ENCODE measurements around the gene OGFOD3. TPM values are rescaled to one million over a fixed set of nuclear protein-coding genes. Genes with fewer than 3 reads are reported as not detected.
A peak's percentile ranks its signal among the peaks of the same experiment; 100 is the strongest.

OGFOD3 gene
- polyA plus RNA-seq, 3 donors from 2014 or later: 29.3 to 43.5 (median 39.8) TPM

DNA sequence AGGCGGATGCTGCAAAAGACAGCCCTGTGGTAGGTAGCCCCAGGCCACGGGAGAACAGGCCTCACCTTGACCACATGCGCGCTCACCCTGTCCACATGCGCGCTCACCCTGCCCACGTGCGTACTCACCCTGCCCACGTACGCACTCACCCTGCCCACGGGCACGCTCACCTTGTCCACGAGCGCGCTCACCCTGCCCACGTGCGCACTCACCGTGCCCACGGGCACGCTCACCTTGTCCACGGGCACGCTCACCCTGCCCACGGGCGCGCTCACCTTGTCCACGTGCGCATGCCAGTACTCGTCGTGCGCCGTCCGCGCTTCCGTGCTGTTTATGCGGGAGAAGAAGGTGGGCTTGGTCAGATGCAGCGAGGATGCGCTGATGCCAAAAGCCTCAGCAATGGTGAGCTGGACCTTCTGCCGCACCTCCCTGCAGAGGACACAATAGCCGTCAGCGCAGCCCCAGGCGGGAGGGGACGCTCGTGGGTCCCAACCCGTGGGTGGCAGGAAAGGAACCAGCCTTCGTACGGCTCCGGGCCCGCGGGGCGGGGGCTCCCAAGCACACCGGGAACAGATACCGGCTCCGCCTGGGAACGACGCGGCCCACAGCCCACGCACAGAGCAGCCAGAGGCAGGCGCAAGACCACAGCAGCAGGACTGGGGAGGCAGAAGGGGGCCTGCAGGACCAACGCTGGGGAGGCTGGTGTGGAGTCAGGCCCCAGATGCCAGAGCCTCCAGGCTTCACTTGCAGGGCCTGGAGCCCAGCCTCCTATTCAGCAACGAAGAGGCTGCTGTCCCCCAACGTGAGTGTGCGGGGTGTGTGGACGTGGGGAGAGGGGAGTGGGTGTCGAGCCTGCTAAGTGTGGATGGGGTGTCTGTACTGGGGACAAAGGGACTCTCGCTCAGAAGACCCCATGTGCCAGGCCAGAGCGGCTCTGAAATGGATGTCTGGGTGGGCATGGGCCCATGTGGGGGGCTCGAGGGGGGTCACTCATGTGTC is 14.4 kb downstream of the OGFOD3 start:
- Mint-ChIP-seq H3K27ac (peak overlapping the region in 2 of 6 donors; percentile 68 to 70), H3K36me3 (peaks cover 3 to 23% (median 13%) of the 10 kb centered on the region in 3 donors), H3K27me3 (ENCODE audit: low read depth in 3 of 3) (peaks cover 0 to 14% (median 6%) of the 10 kb centered on the region in 3 donors), H3K4me3 (no peak overlapping the region), H3K9me3 (no peaks in the 10 kb centered on the region), H3K4me1 (peaks cover 18 to 20% of the 10 kb centered on the region in 2 donors)
- DNase-seq: peak in 1 of 3 donors; percentile 23

GRCh38 chr17:82402865-82403264 is 15.5 kb downstream of the OGFOD3 start:
- Mint-ChIP-seq H3K4me1 (peaks cover 18 to 20% of the 10 kb centered on the region in 2 donors), H3K4me3 (no peak overlapping the region), H3K9me3 (no peaks in the 10 kb centered on the region), H3K27me3 (ENCODE audit: low read depth in 3 of 3) (peaks cover 0 to 14% (median 5%) of the 10 kb centered on the region in 3 donors), H3K27ac (peak overlapping the region in 2 of 6 donors; percentile 12 to 36), H3K36me3 (peaks cover 3 to 16% (median 8%) of the 10 kb centered on the region in 3 donors)
- DNase-seq: no peak

GRCh38 chr17:82400830-82401229 is 17.6 kb downstream of the OGFOD3 start:
- Mint-ChIP-seq H3K27me3 (ENCODE audit: low read depth in 3 of 3) (peaks cover 0 to 14% (median 5%) of the 10 kb centered on the region in 3 donors), H3K4me3 (peak overlapping the region; percentile 80 to 97 (median 93)), H3K4me1 (peaks cover 17 to 18% of the 10 kb centered on the region in 2 donors), H3K27ac (peak overlapping the region; percentile 72 to 94 (median 88)), H3K36me3 (peaks cover 7 to 12% (median 9%) of the 10 kb centered on the region in 3 donors), H3K9me3 (no peaks in the 10 kb centered on the region)
- DNase-seq: peak; percentile 65 to 68 (median 66)

DNA sequence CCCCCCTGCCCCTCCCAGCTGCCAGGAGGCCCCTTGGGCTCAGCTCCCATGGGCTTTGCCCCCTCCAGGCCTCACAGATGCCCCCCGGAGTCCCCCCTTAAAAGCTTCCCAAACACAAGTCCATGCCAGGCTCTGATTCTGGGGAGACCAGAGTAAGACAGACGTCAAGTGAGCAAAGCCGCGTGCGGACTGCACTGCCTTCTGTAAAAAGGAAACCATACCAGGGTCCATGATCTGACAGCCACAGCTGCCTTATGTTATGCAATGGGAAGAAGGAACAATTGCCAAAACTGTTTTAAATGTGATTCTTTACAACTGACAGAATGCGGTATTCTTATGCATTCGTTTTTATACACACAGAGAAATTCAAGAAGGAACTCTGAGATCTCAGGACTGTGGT is 18.2 kb downstream of the OGFOD3 start:
- Mint-ChIP-seq H3K27ac (peak overlapping the region in 2 of 6 donors; percentile 35 to 88), H3K4me1 (peaks cover 17 to 18% of the 10 kb centered on the region in 2 donors), H3K9me3 (no peaks in the 10 kb centered on the region), H3K27me3 (ENCODE audit: low read depth in 3 of 3) (peaks cover 0 to 14% (median 5%) of the 10 kb centered on the region in 3 donors), H3K4me3 (peak overlapping the region in 3 of 5 donors; percentile 24 to 97 (median 93)), H3K36me3 (peaks cover 7 to 12% (median 9%) of the 10 kb centered on the region in 3 donors)
- DNase-seq: no peak

DNA sequence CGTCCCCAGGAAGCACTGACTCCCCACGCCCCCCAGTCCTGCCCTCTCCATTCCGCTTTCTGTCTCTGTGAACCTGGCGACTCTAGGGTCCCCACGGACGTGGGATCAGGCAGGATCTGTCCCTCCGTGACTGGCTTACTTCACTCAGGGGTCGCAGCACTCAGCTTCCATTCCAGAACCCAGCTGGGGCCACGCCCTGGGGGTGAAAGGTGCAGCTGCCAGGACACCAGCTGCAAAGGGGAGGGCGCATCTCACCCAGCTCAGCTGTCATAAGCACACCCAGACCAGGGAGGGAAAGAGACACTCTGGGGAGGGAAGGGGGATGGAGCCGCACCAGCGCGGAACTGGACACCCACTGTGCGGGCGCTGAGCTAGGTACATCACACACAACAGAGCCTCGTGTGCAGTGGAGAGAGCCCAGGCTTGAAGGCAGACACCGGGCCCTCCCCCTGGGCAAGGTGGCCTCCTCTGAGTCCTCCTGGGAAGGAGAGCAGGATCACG is 18.7 kb downstream of the OGFOD3 start:
- H3K27ac Mint-ChIP-seq: no peak overlapping the region
- H3K4me3 Mint-ChIP-seq: peak overlapping the region in 1 of 5 donors; percentile 93
- DNase-seq: no peak
- H3K9me3 Mint-ChIP-seq: no peaks in the 10 kb centered on the region
- H3K36me3 Mint-ChIP-seq: peaks cover 7 to 12% (median 9%) of the 10 kb centered on the region in 3 donors
- H3K4me1 Mint-ChIP-seq: peaks cover 17 to 18% of the 10 kb centered on the region in 2 donors
- H3K27me3 Mint-ChIP-seq (ENCODE audit: low read depth in 3 of 3): peaks cover 0 to 16% (median 5%) of the 10 kb centered on the region in 3 donors

DNA sequence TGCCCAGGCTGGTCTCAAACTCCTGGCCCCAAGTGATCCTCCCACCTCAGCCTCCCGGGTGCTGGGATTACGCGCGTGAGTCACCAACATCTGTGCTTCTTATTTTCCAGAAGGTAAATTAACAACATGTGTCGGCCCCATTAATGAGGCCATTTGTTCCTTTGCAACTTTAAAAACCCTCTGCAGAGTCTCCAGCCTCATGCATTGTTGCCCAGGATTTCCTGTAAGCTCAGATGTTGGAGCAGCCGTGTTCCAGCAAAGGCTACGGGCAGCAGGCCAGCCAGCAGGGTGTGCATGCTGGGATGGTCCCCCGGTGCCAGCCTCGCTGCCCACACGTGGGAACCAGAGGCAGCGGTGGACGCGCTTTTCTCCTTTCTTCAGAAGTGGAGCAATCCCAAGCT is 19.3 kb downstream of the OGFOD3 start:
- no peak overlapping the region for H3K4me3 Mint-ChIP-seq
- peaks cover 7 to 12% (median 9%) of the 10 kb centered on the region in 3 donors for H3K36me3 Mint-ChIP-seq
- no peaks in the 10 kb centered on the region for H3K9me3 Mint-ChIP-seq
- H3K27me3 Mint-ChIP-seq (ENCODE audit: low read depth in 3 of 3): peaks cover 0 to 16% (median 5%) of the 10 kb centered on the region in 3 donors
- H3K27ac Mint-ChIP-seq: no peak overlapping the region
- DNase-seq: no peak
- H3K4me1 Mint-ChIP-seq: peaks cover 17 to 18% of the 10 kb centered on the region in 2 donors

DNA sequence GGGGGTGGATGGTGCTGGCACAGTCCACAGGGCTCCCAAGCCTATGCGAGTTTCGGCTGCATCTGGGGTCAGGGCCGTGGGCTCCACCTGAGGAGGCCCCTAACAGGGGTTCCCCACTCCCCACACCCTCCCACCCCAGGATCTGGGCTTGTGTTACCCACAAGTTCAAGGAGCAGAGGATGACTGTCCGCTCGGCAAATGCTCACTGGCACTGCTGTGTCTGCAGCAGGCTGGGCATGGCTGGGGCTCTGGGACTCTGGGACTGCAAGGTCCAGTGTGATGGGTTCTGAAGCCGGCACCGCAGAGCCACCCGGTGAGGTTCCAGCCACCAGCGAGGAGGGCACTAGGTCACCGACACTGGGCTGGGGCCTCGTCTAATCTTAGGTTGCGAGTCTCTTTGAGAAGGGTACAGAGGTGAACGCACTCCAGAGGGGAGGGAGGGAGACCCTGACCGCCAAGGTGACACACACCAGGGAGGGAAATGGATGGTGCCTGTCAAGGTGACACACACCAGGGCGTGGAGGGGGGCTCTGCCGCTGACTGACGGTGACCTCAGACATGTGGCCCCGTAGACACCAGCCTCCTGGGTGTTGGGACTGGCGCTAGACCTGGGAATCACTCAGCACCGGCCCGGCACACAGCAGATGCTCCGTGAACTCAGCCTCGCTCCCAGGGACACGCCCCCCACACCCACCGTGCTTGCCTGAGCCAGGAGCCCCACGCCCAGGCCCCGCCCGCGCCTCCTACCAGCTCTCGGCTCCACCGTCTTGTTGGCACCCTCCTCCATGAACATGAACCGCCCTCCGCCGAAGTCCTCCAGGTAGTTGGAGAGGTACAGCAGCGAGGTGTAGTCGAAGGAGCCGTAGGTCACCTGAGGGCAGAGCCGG is 20.7 kb downstream of the OGFOD3 start:
- Mint-ChIP-seq H3K9me3 (no peaks in the 10 kb centered on the region), H3K27ac (no peak overlapping the region), H3K27me3 (ENCODE audit: low read depth in 3 of 3) (peaks cover 0 to 11% (median 0%) of the 10 kb centered on the region in 3 donors), H3K4me3 (no peak overlapping the region), H3K36me3 (peaks cover 4 to 14% (median 9%) of the 10 kb centered on the region in 3 donors), H3K4me1 (peaks cover 16 to 18% of the 10 kb centered on the region in 2 donors)
- DNase-seq: no peak

GRCh38 chr17:82396601-82397435 is 21.6 kb downstream of the OGFOD3 start:
- Mint-ChIP-seq H3K9me3 (no peaks in the 10 kb centered on the region), H3K27ac (no peak overlapping the region), H3K36me3 (peaks cover 4 to 19% (median 13%) of the 10 kb centered on the region in 3 donors), H3K4me1 (peaks cover 15 to 16% of the 10 kb centered on the region in 2 donors), H3K4me3 (no peak overlapping the region), H3K27me3 (ENCODE audit: low read depth in 3 of 3) (peaks cover 0 to 10% (median 0%) of the 10 kb centered on the region in 3 donors)
- no peak for DNase-seq

DNA sequence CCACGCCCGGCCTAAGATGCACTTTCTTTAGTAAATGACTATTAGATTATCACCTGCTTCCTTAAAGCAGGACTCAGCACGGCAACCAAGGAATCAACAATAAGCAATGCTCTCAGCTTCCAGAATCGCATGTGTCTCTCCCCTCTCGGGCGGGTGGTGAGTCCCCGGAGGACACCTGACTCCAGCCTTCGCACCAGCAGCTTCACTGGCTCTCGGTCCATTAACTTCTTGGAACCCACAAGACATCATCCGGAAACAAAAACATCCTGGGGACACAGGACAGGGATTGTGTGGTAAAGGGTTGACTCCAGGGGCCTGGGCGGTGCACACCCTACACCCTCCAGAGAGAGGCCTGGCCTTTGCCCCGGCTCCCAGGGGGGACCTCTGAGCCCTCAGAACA is 24.1 kb downstream of the OGFOD3 start:
- H3K4me1 Mint-ChIP-seq: no peaks in the 10 kb centered on the region
- H3K36me3 Mint-ChIP-seq: peaks cover 4 to 16% (median 9%) of the 10 kb centered on the region in 3 donors
- no peak overlapping the region for H3K4me3 Mint-ChIP-seq
- H3K9me3 Mint-ChIP-seq: no peaks in the 10 kb centered on the region
- DNase-seq: no peak
- peaks cover 0 to 2% (median 0%) of the 10 kb centered on the region in 3 donors for H3K27me3 Mint-ChIP-seq (ENCODE audit: low read depth in 3 of 3)
- no peak overlapping the region for H3K27ac Mint-ChIP-seq

DNA sequence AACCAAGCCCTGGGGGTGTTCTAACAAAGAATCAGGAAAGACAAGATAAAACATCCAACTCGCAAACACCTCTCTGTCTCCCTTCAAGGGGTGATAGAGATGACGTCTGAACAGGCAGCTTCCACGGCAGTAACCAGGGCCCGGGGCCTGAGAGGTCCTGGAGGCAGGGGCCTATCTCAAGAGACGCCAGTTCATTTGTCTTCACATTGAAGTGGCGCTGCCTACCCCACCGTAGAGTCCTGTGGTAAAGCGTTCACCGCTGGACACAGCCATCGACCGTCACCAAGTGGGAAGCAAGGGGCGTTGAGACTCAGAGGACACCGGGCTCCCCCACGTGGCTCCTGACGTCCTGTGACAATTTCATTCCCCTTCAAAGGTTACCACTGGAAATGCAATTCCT is 25.4 kb downstream of the OGFOD3 start:
- peaks cover 4 to 16% (median 9%) of the 10 kb centered on the region in 3 donors for H3K36me3 Mint-ChIP-seq
- no peak overlapping the region for H3K27ac Mint-ChIP-seq
- no peak for DNase-seq
- peaks cover 0 to 6% (median 0%) of the 10 kb centered on the region in 3 donors for H3K27me3 Mint-ChIP-seq (ENCODE audit: low read depth in 3 of 3)
- H3K9me3 Mint-ChIP-seq: no peaks in the 10 kb centered on the region
- no peaks in the 10 kb centered on the region for H3K4me1 Mint-ChIP-seq
- H3K4me3 Mint-ChIP-seq: no peak overlapping the region

DNA sequence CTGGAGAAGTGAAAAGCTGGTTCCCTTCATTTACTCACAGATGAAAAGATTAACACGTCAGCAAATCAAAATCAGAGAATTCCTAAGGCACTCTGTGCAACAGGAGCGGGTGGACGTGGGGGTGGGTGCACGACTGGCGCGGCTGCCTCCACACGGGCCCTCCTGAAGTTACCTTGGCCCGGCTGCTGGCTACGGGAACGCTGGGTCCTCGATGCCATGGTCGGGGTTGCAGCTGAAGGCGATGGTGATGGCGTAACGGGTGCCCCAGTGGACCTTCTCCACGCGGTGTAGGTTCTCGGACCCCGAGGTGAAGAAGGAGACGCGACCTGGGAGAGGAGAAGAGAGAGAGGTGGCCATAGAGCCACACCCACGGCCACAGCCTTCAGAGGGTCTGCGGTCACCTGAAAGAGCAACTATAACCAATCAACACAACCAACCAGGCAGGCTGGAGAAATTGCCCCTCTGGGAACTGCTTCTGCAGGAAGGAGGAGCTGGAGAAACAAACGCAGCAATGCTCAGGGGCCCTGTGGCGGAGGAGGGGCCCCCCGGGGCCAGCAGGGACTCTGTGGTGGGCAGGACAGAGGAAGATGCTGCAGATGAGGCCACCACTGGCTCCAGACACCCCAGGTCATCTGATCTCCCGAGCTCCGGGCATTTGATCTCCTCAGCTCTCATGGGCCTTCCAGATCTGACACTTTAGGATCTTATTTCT is 26.0 kb downstream of the OGFOD3 start:
- Mint-ChIP-seq H3K4me3 (no peak overlapping the region), H3K27me3 (ENCODE audit: low read depth in 3 of 3) (peaks cover 0 to 9% (median 2%) of the 10 kb centered on the region in 3 donors), H3K36me3 (peaks cover 4 to 16% (median 9%) of the 10 kb centered on the region in 3 donors), H3K9me3 (no peaks in the 10 kb centered on the region), H3K27ac (no peak overlapping the region), H3K4me1 (no peaks in the 10 kb centered on the region)
- no peak for DNase-seq

DNA sequence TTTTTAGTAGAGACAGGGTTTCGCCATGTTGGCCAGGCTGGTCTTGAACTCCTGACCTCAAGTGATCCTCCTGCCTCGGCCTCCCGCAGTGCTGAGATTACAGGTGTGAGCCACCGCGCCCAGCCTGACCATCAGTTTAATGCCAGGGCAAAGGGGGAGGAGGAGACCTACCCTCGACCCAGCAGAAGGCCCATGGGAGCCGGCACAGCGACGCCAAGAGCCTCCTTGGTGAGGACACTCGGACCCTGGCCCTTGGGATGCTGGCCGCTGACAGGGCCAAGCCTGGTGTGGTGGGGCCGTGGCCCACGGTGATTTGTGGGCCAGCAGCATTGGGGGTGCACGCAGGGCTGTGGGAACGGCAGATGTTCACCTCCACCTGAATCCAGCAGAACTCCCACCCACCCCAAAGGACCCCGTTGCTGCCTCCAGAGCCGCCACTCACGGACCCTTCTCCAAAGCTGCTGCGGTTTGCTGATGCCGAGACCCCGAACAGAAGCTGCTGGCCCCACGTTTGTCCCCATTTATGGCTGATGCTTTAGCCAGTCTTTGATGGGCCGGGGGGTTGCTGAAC is 26.8 kb downstream of the OGFOD3 start:
- peaks cover 4 to 16% (median 9%) of the 10 kb centered on the region in 3 donors for H3K36me3 Mint-ChIP-seq
- peaks cover 0 to 9% (median 2%) of the 10 kb centered on the region in 3 donors for H3K27me3 Mint-ChIP-seq (ENCODE audit: low read depth in 3 of 3)
- no peaks in the 10 kb centered on the region for H3K4me1 Mint-ChIP-seq
- H3K4me3 Mint-ChIP-seq: no peak overlapping the region
- H3K9me3 Mint-ChIP-seq: no peaks in the 10 kb centered on the region
- DNase-seq: no peak
- H3K27ac Mint-ChIP-seq: no peak overlapping the region

All from immature natural killer cell (primary cell).